Small intestine (tissue), 7 donors: ENCODE data around the gene HS6ST3. TPM values are rescaled to one million over a fixed set of nuclear protein-coding genes. Genes with fewer than 3 reads are reported as not detected.
A peak's percentile ranks its signal among the peaks of the same experiment; 100 is the strongest.

Experiments
- DNase-seq, 2 donors: peaks; one replicate each; pipeline versions ENCODE4 v3.0.0 to v3.0.0-alpha.2; 2013
- FAIRE-seq: peaks from 2 replicates; lab custom pipeline; 2012; peaks lifted over from hg19 to GRCh38; lab: Jason Lieb, UNC
- H3K27ac ChIP-seq, 3 donors: one replicate each; pipeline ENCODE4 v1.5.1; 2013; ENCODE audit warnings: low read length in 2 of 3, mild to moderate bottlenecking in 2 of 3, control low read depth in 1 of 3, inconsistent platforms in 1 of 3, low read depth in 1 of 3, moderate library complexity in 1 of 3
- H3K27me3 ChIP-seq, 3 donors: one replicate each; pipeline ENCODE4 v1.6.1; 2013; ENCODE audit warnings: low read length in 3 of 3, inconsistent platforms in 1 of 3; ENCODE audit not compliant: control insufficient read depth in 3 of 3, insufficient read depth in 3 of 3
- H3K36me3 ChIP-seq, 3 donors: one replicate each; pipeline ENCODE4 v1.6.1; 2013; ENCODE audit warnings: low read length in 3 of 3, inconsistent platforms in 1 of 3, low read depth in 1 of 3, mild to moderate bottlenecking in 1 of 3, moderate library complexity in 1 of 3; ENCODE audit not compliant: control insufficient read depth in 3 of 3, insufficient read depth in 2 of 3
- H3K4me1 ChIP-seq, 3 donors: one replicate each; pipeline ENCODE4 v1.6.1; 2013; ENCODE audit warnings: low read length in 2 of 3, inconsistent platforms in 1 of 3, low read depth in 1 of 3, mild to moderate bottlenecking in 1 of 3, moderate library complexity in 1 of 3; ENCODE audit not compliant: control insufficient read depth in 3 of 3, insufficient read depth in 2 of 3
- H3K4me3 ChIP-seq, 3 donors: one replicate each; pipeline ENCODE4 v1.5.1; 2013; ENCODE audit warnings: low read length in 3 of 3, control low read depth in 1 of 3, inconsistent platforms in 1 of 3, low read depth in 1 of 3, mild to moderate bottlenecking in 1 of 3, moderate library complexity in 1 of 3
- H3K9me3 ChIP-seq, 2 donors: one replicate each; pipeline ENCODE4 v1.6.1; 2013; ENCODE audit warnings: low read depth in 1 of 2, low read length in 1 of 2; ENCODE audit not compliant: control insufficient read depth in 2 of 2, insufficient read depth in 1 of 2
- WGBS, 3 donors: extraction: QIAGEN DNeasy Blood & Tissue Kit; methylation state at CpG; one replicate each; pipeline ENCODE4 v1.1.7; 2013; 5-methylcytosine and 5-hydroxymethylcytosine counted together
- polyA plus RNA-seq, 4 donors: library from polyadenylated mRNA; stranded (reverse) in 3 of 4; unstranded in 1 of 4; fragments of 200-250 nt in 3 of 4; fragments of 120-200 nt in 1 of 4; gene quantifications; one replicate each; pipeline versions ENCODE4 v1.2.1 to v1.2.3, GENCODE V29; 2013
- donor health status: healthy with polysubstance abuse.
- donor health status: control.
- donor health status: control.
- donor health status: Bipolar disorder and iron deficiency.
- donor health status: healthy.

Gene HS6ST3
- polyA plus RNA-seq, 4 donors, result under 0.01 to 0.86 (median 0.54) TPM; not detected in 1

GRCh38 chr13:96652506-96652905, 562.6 kb downstream of the HS6ST3 start:
- no peak for DNase-seq
- no peak overlapping the region for H3K4me3 ChIP-seq
- no peaks in the 10 kb centered on the region for H3K27me3 ChIP-seq
- no peaks in the 10 kb centered on the region for H3K9me3 ChIP-seq
- H3K36me3 ChIP-seq, result no peaks in the 10 kb centered on the region
- no peak for FAIRE-seq
- H3K27ac ChIP-seq, result no peak overlapping the region
- no peaks in the 10 kb centered on the region for H3K4me1 ChIP-seq

DNA sequence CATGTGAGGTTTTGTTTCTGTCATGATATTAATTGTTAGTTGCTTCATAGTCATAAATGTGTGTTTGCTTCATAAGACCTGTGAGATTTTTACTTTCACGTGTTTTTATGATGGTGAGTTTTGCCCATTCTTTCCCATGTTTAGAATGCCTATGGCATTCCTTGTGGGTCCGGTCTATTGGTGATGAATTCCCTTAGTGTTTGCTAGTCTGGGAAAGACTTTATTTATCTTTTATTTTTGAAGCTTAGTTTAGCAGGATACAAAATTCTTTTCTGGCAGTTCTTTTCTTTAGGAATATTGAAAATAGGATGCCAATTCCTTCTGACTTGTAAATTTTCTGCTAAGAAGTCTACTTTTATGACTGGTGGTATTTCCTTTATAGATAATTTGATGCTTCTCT, 571.7 kb downstream of the HS6ST3 start:
- no peak for FAIRE-seq
- no peaks in the 10 kb centered on the region for H3K36me3 ChIP-seq
- H3K4me3 ChIP-seq, result no peak overlapping the region
- 86 to 95% (median 95%) methylated on average over 2 of the region's 2 CpGs for WGBS, 3 donors
- no peaks in the 10 kb centered on the region for H3K27me3 ChIP-seq
- no peaks in the 10 kb centered on the region for H3K4me1 ChIP-seq
- DNase-seq, result no peak
- no peak overlapping the region for H3K27ac ChIP-seq
- peaks cover 3 to 12% of the 10 kb centered on the region in 2 donors for H3K9me3 ChIP-seq

GRCh38 chr13:96662036-96662435, 572.1 kb downstream of the HS6ST3 start:
- no peaks in the 10 kb centered on the region for H3K4me1 ChIP-seq
- H3K27ac ChIP-seq, result no peak overlapping the region
- WGBS, 3 donors, result 72 to 81% (median 79%) methylated on average over 3 of the region's 3 CpGs
- DNase-seq (no peak), FAIRE-seq (no peak)
- H3K9me3 ChIP-seq, result peaks cover 3 to 12% of the 10 kb centered on the region in 2 donors
- H3K4me3 ChIP-seq, result no peak overlapping the region
- H3K36me3 ChIP-seq, result no peaks in the 10 kb centered on the region
- no peaks in the 10 kb centered on the region for H3K27me3 ChIP-seq

- no peak for DNase-seq
- H3K4me3 ChIP-seq, result no peak overlapping the region
- H3K36me3 ChIP-seq, result no peaks in the 10 kb centered on the region
- FAIRE-seq, result no peak
- no peaks in the 10 kb centered on the region for H3K27me3 ChIP-seq
- H3K4me1 ChIP-seq, result no peaks in the 10 kb centered on the region
- peaks cover 3 to 7% of the 10 kb centered on the region in 2 donors for H3K9me3 ChIP-seq
- H3K27ac ChIP-seq, result no peak overlapping the region
- 79 to 86% (median 80%) methylated on average over 5 of the region's 5 CpGs for WGBS, 3 donors
Measured at GRCh38 chr13:96667294-96668018, 577.5 kb downstream of the HS6ST3 start.

GRCh38 chr13:96671073-96671472, 581.2 kb downstream of the HS6ST3 start:
- FAIRE-seq, result no peak

GRCh38 chr13:96672016-96672415, 582.1 kb downstream of the HS6ST3 start:
- Histone ChIP-seq H3K4me3 (no peak overlapping the region), H3K36me3 (no peaks in the 10 kb centered on the region), H3K9me3 (no peaks in the 10 kb centered on the region), H3K27ac (no peak overlapping the region), H3K4me1 (peaks cover 0 to 3% (median 0%) of the 10 kb centered on the region in 3 donors), H3K27me3 (no peaks in the 10 kb centered on the region)
- FAIRE-seq, result no peak
- no peak for DNase-seq

More at GRCh38 chr13:96671073-96671472, 581.2 kb downstream of the HS6ST3 start:
- Histone ChIP-seq H3K27me3 (no peaks in the 10 kb centered on the region), H3K36me3 (no peaks in the 10 kb centered on the region), H3K9me3 (no peaks in the 10 kb centered on the region), H3K27ac (no peak overlapping the region), H3K4me3 (no peak overlapping the region), H3K4me1 (peaks cover 0 to 3% (median 0%) of the 10 kb centered on the region in 3 donors)
- DNase-seq, result no peak

GRCh38 chr13:96673825-96674224, 583.9 kb downstream of the HS6ST3 start:
- DNase-seq, result no peak
- Histone ChIP-seq H3K4me3 (no peak overlapping the region), H3K27me3 (no peaks in the 10 kb centered on the region), H3K4me1 (peaks cover 0 to 3% (median 0%) of the 10 kb centered on the region in 3 donors), H3K36me3 (no peaks in the 10 kb centered on the region), H3K9me3 (peaks cover 0 to 5% of the 10 kb centered on the region in 2 donors), H3K27ac (no peak overlapping the region)
- WGBS, 3 donors, result 79 to 89% (median 81%) methylated on average over 3 of the region's 3 CpGs
- peak; percentile 15 for FAIRE-seq

GRCh38 chr13:96677029-96677428, 587.1 kb downstream of the HS6ST3 start:
- peak; percentile 92 for FAIRE-seq
- no peak overlapping the region for H3K27ac ChIP-seq
- no peaks in the 10 kb centered on the region for H3K27me3 ChIP-seq
- peaks cover 0 to 10% of the 10 kb centered on the region in 2 donors for H3K9me3 ChIP-seq
- H3K4me3 ChIP-seq, result no peak overlapping the region
- peak; percentile 20 to 80 for DNase-seq
- H3K4me1 ChIP-seq, result peaks cover 0 to 13% (median 0%) of the 10 kb centered on the region in 3 donors
- H3K36me3 ChIP-seq, result no peaks in the 10 kb centered on the region

DNA sequence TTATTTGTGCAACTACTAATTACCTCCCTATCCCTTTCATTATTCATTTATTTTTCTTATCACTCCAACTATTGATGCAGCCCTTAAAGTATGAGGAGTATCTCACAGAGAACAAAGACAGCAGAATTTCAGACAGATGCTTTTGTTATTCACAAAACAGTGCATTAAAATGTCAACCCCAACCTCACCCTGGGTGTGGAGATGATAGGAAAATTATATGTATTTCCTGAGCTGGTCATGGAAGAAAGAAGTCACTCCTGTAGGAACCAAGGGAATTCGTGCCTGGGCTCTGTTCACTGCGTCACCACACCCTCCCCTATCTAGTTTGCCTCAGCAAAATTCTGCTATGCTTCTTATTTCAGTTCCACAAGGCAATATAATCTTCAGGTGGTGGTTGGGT, 588.9 kb downstream of the HS6ST3 start:
- H3K36me3 ChIP-seq, result no peaks in the 10 kb centered on the region
- peaks cover 0 to 9% (median 0%) of the 10 kb centered on the region in 3 donors for H3K4me1 ChIP-seq
- DNase-seq (peak; percentile 14 to 16), FAIRE-seq (no peak)
- no peak overlapping the region for H3K27ac ChIP-seq
- 30 to 44% (median 40%) methylated on average over 2 of the region's 2 CpGs for WGBS, 3 donors
- H3K4me3 ChIP-seq, result no peak overlapping the region
- H3K9me3 ChIP-seq, result peaks cover 0 to 10% of the 10 kb centered on the region in 2 donors
- H3K27me3 ChIP-seq, result no peaks in the 10 kb centered on the region
